Measurements from ENCODE around the gene KHDC1.
A peak's percentile ranks its signal among the peaks of the same experiment; 100 is the strongest.
"Not testable (repeated sequence)": the region's sequence is repeated elsewhere in the genome, so short reads cannot be mapped to it uniquely, and the experiment has no call there.

KHDC1 gene

DNA sequence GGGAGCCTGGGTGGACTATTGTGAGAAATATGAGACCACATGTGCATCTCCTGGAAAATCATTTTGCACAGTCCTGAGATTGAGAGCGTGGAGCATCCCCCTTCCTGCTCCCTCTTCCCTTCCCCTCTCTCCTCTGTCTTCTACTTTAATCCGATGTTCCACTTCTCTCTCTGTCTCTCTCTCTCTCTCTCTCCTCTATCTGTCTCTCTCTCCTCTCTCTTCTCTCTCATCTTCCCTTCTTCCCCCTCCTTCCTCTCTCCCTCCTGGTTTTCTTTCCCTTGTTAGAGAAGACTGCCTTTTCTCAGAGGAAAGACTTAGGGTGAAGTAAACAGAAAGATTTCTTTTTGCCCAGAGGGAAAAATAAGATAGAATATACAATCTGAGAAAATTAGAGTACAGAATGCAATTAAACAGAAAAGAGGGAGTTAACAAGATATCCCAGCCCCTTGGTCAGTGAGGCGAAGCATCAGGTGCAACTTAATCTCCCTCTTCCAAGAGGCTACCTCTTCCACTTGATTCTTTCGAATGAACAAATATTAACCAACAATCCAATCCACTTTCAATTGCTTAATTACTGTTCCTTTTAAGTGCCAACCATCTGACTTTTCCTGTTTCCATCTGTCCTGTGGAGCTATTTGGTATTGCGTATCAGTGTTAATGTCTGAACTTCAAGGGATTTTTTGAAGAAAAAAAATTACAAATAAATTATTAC lies 14.6 kb downstream of the KHDC1 start:
- no peak for FAIRE-seq

DNA sequence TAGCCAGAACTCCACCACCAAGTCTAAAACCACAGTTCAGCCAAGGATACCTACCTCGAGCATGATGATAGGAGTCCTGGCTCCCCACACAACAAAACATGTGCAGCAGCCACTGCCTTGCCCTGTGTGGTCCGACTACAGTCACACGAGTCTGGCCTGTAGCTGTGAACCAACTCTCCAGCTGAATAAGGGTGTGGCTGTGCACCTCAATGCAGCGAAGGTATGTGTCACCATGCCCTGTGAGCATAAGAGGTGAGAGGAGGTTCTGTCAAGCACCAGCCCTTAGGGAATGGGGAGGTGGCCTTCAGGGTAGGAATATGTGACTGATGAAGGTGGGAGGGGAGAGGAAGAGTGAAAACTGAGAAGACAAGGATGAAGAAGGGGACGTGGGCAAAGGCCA lies 21.0 kb downstream of the KHDC1 start:
- no peak for FAIRE-seq

GRCh38 chr6:73240730-73241129 lies 22.3 kb downstream of the KHDC1 start:
- FAIRE-seq, result no peak

GRCh38 chr6:73236144-73236750 lies 26.7 kb downstream of the KHDC1 start:
- FAIRE-seq, result no peak

DNA sequence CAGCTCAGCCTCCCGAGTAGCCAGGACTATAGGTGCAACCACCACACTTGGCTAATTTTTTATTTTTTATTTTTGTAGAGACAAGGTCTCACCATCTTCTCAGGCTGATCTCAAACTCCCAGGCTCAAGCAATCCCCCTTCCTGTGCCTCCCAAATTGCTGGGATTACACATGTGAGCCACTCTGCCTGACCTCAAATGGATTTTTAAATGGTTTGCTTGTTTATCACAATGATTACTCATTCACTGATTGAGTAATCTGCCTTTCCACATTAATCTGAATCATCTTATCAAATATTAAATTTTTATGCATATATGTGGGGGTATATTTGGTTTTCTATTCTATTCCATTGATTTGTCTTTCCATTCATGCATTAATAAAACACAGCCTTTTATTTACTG lies 28.3 kb downstream of the KHDC1 start:
- FAIRE-seq, result no peak

DNA sequence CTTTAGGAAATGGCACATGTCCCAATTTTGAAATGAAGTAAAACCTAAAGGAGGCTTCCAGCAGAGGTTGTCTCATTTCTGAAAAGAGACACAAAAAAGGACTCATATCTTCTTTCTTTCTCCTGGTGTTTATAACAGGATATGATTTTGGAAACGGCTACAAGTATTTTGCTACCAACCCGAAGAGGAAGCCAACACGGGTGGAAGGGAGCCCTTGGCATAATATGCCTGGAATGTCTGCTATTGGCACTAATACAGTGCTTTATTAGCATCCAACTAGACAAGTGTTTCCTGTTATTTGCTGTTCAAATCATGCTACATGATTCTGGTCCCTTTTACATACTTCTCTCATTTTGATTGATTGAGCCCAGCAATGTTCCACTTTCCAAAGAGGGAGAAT lies 29.0 kb downstream of the KHDC1 start:
- not testable (repeated sequence) for FAIRE-seq

DNA sequence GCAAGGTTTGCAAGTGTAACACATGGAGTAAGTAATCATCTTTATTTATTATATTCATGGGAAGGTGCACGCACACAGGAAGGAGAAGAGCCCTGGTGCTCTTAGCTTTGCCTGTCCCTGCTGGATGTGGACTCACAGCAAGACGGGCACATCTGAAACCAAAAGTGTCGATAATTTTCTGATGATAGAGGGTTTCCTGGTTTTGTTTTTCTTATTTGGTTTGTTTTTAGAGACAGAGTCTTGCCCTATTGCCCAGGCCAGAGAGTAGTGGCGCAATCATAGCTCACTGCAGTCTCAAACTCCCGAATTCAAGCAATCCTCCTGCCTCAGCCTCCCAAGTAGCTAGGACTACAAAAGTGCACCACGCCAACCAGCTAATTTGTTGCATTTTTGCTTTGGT lies 29.9 kb downstream of the KHDC1 start:
- no peak for FAIRE-seq

DNA sequence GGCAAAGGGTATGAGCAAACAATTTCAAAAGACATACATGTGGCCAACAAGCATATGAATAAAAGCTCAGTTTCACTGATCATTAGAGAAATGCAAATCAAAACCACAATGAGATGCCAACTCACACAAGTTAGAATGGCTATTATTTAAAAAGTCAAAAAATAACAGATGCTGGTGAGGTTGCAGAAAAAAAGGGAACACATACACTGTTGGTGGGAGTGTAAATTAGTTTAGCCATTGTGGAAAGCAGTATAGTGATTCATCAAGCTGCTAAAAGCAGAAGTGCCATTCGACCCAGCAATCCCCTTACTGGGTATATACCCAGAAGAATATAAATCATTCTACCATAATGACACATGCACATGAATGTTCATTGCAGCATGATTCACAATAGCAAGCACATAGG lies 31.0 kb downstream of the KHDC1 start:
- FAIRE-seq, result no peak

DNA sequence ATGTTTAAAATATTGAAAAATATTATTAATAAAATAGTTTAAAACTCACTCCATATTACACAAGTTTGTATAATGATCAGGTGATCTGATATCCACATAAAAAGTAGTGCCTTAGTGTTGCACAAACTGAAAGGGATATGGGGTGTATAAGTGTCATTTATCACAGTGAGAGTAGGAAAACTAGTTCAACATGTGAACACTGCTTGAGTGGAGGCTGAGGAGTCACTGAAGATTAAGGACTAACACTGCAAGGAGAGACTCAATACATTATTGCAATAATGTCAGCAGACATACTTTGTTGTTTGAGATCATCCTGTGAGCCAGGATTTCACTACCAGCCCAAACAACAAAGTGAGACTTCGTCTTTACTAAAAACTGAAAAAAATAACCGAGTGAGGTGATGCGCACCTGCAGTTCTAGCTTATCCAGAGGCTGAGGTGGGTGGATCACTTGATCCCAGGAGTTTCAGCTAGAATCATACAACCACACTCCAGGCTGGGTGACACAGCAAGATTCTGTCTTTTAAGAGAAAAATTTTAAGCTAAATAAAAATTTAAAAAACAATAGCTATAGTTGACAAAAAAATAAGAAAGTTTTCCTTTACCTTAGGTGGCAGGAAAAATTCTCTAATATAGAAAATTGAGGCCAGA lies 35.3 kb downstream of the KHDC1 start:
- no peak for FAIRE-seq

DNA sequence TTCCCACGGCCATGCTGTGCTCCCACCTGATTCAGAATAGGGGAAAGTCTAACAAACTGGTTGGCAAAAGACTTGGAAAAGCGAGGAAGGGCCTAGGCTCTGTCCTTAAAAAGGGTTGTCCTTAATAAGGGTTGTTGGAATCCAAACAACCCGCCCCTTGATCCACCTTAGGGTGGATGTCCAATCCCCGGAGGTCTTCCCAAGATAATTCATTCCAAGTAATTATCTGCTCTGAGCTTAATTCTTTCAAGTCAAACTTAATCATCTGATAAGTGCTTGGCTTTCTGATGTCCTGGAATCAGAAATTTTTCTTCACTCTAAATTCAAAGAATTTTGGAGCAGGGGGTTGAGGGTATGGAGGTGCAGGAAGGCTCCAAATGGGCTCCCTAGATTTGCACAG lies 37.6 kb downstream of the KHDC1 start, which contains the start of gene KHDC1L:
KHDC1L (minus strand) TSS at position 101 of the 400 bp plus-strand sequence; CDS start at position 13, 88 bp downstream.
- FAIRE-seq, result no peak

GRCh38 chr6:73216859-73217258 lies 46.1 kb downstream of the KHDC1 start:
- FAIRE-seq, result no peak

DNA sequence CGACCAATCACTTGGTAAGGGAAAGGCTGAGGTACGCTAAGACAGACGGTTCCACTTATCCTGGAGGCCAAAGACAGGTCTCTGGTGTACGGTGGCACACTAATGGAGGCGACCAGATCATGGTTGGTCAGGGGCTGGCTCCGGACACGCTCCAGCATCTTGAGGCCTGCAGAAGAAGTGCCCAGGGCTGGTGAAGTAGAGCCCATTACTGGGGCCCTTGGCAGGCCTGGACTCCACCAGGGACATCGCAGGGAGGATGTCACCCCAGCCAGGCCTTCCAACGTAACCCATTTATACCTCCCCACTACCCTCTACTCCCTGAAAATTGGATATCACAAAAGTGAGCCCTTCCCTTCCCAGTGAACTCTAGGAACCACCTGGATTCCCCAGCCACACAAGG lies 53.9 kb downstream of the KHDC1 start:
- FAIRE-seq, result no peak

DNA sequence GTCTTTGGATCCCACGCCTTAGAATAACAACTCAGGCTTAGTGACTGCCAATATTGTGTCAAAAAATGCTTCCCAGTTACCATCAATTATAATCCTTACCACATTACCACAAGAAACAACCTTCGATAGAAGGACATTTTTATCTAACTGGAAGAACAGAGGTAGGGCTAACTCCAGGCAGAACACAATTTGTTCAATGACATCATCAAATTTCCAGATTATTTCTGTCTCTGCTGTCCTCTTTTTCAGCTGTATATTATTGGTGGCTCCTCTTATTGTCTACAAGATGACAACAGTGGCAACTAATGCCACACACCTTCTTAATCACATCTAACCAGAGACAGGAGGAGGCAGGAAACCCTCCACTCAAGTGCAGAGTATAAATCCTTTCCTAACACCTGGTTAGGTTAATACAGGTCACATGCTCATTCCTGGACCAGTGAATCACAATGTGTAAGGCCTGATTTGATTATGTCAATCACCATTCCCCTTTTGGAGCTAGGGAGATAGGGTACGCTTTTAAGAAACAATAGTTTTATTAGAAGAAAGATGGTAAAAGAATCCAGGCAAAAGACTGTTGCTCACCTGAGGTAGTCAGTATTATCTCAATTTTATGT lies 55.7 kb downstream of the KHDC1 start:
- FAIRE-seq, result no peak

DNA sequence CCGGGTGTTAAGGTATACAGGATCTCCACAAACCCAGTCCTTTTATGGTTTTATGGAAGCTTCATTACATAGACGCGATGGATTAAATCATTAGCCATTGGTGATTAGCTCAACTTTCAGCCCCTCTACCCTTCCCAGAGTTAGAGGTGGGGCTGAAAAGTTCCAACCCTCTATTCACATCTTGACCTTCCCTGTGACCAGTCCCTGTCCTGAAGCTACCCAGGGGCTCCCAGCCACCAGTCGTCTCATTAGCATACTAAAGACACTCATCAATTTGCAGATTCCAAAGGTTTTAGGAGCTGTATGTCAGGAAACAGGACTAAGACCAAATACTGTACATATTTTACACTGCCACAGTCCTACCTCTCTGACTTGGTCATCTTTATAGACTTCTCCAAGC lies 58.7 kb downstream of the KHDC1 start:
- no peak for FAIRE-seq

GRCh38 chr6:73203098-73203497 lies 59.9 kb downstream of the KHDC1 start:
- no peak for FAIRE-seq

DNA sequence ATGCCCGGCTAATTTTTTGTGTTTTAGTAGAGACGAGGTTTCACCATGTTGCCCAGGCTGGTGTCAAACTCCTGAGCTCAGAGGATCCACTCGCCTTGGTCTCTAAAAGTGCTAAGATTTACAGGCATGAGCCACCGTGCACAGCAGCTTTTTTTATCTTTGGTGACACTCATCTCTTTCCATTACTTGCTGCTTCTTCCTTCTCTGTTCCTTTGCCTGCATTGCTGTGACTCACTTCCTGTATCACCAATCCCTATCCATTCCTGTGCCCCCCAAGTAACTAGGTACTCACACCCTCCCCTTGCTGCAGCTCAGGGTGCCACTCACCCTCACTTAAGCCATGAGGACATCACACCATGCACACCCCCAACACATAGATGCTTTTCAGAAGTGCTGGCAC lies 62.3 kb downstream of the KHDC1 start:
- no peak for FAIRE-seq

- FAIRE-seq, result no peak
Observed at GRCh38 chr6:73200247-73200646, 62.7 kb downstream of the KHDC1 start.

DNA sequence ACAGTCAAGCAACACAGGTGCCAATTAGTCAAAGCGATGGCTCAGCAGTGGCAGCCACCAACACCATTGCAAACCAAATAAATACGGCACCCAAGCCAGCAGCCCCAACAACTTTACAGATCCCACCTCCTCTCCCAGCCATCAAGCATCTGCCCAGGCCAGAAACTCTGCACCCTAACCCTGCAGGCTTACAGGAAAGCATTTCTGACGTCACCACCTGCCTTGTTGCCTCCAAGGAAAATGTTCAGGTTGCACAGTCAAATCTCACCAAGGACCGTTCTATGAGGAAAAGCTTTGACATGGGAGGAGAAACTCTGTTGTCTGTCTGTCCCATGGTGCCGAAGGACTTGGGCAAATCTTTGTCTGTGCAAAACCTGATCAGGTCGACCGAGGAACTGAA lies 68.3 kb downstream of the KHDC1 start:
- FAIRE-seq, result no peak

GRCh38 chr6:73193302-73193701 lies 69.7 kb downstream of the KHDC1 start:
- peak; percentile 14 for FAIRE-seq

Data from A204.1 (cell line).